Right ventricle myocardium inferior (tissue), 1 donor: ENCODE measurements around the gene TEX28. TPM values are rescaled to one million over a fixed set of nuclear protein-coding genes. Genes with fewer than 3 reads are reported as not detected.
"Not testable (repeated sequence)": the region's sequence is repeated elsewhere in the genome, so short reads cannot be mapped to it uniquely, and the experiment has no call there.

Experiments used
- ATAC-seq: fragments of 200-7000 bp; cut with Tn5 transposase; one replicate; pipeline ENCODE4 v1.9.1; 2020; ENCODE audit warnings: mild to moderate bottlenecking, moderate library complexity
- DNase-seq: peaks from one replicate; pipeline ENCODE4 v3.0.0; 2021; ENCODE audit errors: missing footprints
- intact Hi-C: fragments of 100-400 bp; cut with DNase I; formaldehyde crosslinking; loops from one replicate; pipeline ENCODE4 v1.11.0; 2022
- total RNA-seq: library from RNA; stranded (reverse); fragmentation: NEBNext Ultra II Directional; extraction: Animal tissue kit (Norgen Biotek cat#: 25700); gene quantifications from one replicate; pipeline ENCODE4 v1.2.1, GENCODE V29; 2021
- donor health status: DM: no; HTN: yes; CAD: no; lungs with severe emphysema.

TEX28 gene
- total RNA-seq, 1 donor from 2014 or later, result not detected

- intact Hi-C loops, result no loop called here
- ATAC-seq, result no peak
- no peak for DNase-seq
Observed at GRCh38 chrX:154315416-154315815, 20.5 kb upstream of the TEX28 start.

GRCh38 chrX:154313147-154313546 lies 18.2 kb upstream of the TEX28 start:
- intact Hi-C loops, result no loop called here
- DNase-seq (no peak), ATAC-seq (no peak)

DNA sequence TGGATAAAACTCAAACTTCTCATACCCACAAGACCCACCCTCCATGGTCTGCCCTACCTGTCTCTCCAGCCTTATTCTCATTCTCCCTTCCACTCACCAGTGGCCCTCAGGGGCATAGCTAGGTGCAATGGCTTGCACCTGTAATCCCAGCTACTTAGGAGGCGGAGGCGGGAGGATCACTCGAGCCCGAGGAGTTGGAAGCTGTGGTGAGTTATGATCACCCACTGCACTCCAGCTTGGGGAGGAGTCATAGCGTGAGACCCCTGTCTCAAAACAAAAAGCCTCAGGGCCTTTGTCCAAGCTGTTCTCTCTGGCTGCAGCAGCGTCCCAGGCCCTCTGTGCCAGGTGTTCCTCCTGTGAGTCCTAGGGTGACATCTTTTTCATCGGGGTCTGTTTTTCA lies 17.2 kb upstream of the TEX28 start:
- DNase-seq (no peak), ATAC-seq (no peak)
- intact Hi-C loops, result no loop called here

GRCh38 chrX:154310616-154311536 lies 16.0 kb upstream of the TEX28 start:
- ATAC-seq (no peak), DNase-seq (no peak)
- intact Hi-C loops, result no loop called here

- no peak for DNase-seq
- ATAC-seq, result no peak
- intact Hi-C loops, result no loop called here
Observed at GRCh38 chrX:154309041-154309775, 14.3 kb upstream of the TEX28 start.

GRCh38 chrX:154308108-154308946 lies 13.4 kb upstream of the TEX28 start:
- DNase-seq, result peak; percentile 73
- intact Hi-C loops, result no loop called here

GRCh38 chrX:154307202-154307601 lies 12.3 kb upstream of the TEX28 start:
- intact Hi-C loops, result no loop called here

More at GRCh38 chrX:154308108-154308946, 13.4 kb upstream of the TEX28 start:
- ATAC-seq, result peak; percentile 39

DNA sequence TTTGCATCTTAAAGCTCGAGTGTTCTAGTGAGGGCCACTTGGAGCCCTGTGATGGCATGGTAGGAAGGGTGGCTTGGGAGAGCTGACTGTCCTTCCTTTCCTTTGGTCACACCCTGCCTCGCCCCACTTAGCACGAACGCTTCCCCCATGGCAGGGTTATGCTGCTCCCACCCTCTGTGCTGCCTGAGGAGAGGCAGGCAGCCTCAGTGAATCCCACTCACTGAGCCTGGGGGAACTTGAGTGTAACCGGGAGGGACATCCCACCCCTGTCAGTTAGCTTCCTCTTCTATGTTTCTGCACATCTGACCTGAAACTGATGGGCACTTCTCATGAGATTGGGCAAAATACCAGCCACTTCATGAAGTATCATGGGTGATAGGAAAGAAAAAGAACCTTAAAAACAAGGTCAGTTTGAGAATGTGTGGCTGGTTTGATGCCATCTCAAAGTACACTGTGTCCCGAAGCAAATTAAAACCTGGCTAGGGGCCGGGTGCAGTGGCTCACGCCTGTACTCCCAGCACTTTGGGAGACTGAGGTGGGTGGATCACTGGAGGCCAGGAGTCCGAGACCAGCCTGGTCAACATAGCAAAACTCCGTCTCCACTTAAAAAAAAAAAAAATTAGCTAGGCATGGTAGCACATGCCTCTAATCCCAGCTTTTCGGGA lies 10.7 kb upstream of the TEX28 start:
- intact Hi-C loops, result no loop called here
- no peak for DNase-seq
- ATAC-seq, result peak; percentile 31

More at GRCh38 chrX:154307202-154307601, 12.3 kb upstream of the TEX28 start:
- ATAC-seq, result no peak
- no peak for DNase-seq

GRCh38 chrX:154304846-154305245 lies 9.9 kb upstream of the TEX28 start:
- intact Hi-C loops, result no loop called here
- ATAC-seq, result no peak
- DNase-seq, result no peak

GRCh38 chrX:154303476-154303875 lies 8.6 kb upstream of the TEX28 start:
- intact Hi-C loops, result no loop called here
- no peak for DNase-seq
- no peak for ATAC-seq

GRCh38 chrX:154302998-154303397 lies 8.1 kb upstream of the TEX28 start:
- DNase-seq, ATAC-seq, intact Hi-C loops: not testable (repeated sequence)

GRCh38 chrX:154300816-154301215 lies 5.9 kb upstream of the TEX28 start:
- intact Hi-C loops, result no loop called here
- DNase-seq, result peak; percentile 70
- ATAC-seq, result no peak

DNA sequence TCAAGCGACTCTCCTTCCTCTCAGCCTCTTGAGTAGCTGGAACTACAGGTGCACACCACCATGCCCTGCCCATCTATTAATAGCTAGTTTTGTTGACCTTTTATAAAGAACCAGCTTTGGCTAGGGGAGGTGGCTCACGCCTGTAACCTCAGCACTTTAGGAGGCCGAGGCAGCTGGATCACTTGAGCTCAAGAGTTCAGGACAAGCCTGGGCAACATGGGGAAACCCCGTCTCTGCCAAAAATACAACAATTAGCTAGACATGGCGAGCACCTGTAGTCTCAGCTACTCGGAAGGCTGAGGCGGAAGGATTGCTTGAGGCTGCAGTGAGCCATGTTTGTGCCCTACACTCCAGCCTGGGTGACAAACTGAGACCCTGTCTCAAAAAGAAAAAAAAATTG lies 3.4 kb upstream of the TEX28 start:
- intact Hi-C loops, result no loop called here
- DNase-seq (no peak), ATAC-seq (no peak)

DNA sequence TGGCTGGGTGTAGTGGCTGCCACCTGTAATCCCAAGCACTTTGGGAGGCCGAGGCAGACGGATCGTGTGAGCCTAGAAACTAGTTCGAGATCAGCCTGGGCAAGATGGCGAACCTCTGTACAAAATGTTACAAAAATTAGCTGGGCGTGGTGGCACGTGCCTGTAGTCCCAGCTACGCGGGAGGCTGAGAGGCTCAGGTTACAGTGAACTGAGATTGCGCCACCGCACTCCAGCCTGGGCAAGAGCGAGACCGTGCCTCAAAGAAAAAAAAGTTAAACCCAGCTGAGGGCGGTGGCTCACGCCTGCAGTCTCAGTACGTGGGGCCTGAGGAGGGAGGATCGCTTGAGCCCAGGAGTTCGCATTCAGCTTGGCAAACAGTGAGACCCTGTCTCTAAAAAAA lies 1.8 kb upstream of the TEX28 start:
- DNase-seq, result no peak
- intact Hi-C loops, result no loop called here

GRCh38 chrX:154295664-154296310 lies 863 bp upstream of the TEX28 start, which contains the start of gene TKTL1:
Gene TKTL1, plus strand, starts transcription at chrX:154295795. Its CDS starts 65 bp downstream, at chrX:154295860.
- no peak for DNase-seq
- intact Hi-C loops, result no loop called here
- no peak for ATAC-seq

More for the DNA sequence above, 1.8 kb upstream of the TEX28 start:
- no peak for ATAC-seq

DNA sequence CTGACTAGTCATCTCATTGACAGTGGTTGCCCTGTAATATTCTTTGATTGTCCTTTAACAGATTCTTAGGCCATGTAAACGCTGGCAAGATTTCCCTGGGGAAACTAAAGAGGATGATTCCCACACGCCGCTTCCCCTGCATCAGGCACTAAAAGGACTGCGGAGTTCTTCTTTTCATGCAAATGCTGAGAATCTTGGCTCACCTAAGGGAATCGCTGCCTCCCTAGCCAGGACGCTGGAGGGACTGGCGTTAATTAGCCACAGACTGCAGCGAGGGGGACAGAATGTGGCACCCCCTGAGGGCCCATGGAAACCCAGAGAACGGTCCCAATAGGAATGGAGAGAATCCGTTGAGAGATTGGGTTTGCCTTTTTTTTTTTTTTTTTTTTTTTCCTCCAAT lies 8.5 kb downstream of the TEX28 start:
- ATAC-seq, intact Hi-C loops, DNase-seq: not testable (repeated sequence)

DNA sequence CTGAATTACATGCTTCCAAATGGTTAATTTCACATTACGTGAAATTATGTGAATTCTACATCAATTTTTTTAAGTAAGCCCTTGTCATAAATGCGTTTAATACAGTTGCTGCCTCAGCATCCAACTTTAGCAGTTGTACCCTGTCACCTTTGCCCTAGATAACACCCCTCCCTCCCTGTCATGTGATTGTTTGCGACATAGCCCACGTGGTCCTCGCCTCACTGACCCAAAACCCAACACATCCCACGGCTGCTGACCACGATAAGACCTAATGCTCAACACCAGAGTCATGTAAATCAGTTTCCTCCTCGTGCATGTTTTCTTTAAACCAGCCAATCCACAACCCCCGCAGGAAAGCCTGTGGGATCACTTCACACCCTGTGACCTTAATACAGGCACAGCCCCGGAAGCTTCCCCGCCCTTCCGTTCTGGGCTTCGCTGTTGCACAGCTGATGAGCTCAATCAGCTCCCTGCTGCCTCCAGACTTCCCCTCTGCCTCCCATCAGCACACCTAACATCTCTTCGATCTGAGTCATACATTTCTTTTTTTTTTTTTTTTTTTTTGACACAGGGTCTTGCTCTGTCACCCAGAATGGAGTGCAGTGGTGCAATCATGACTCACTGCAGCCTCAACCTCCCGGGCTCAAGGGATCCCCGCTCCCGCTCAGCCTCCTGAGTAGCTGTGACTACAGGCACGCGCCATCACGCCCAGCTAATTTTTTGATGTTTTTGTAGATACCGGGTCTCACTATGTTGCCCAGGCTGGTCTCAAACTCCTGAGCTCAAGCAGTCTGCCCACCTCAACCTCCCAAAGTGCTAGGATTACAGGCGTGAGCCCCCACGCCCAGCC lies 10.2 kb downstream of the TEX28 start:
- DNase-seq, intact Hi-C loops: not testable (repeated sequence)
- ATAC-seq, result peak; percentile 80
